DMS 273 (cell line): ENCODE data around the gene EHF.

Experiments
- DNase-seq: peaks from one replicate; lab custom pipeline; 2025; ENCODE audit not compliant: unreplicated experiment; lab: John Stamatoyannopoulos, UW

Gene EHF

DNA sequence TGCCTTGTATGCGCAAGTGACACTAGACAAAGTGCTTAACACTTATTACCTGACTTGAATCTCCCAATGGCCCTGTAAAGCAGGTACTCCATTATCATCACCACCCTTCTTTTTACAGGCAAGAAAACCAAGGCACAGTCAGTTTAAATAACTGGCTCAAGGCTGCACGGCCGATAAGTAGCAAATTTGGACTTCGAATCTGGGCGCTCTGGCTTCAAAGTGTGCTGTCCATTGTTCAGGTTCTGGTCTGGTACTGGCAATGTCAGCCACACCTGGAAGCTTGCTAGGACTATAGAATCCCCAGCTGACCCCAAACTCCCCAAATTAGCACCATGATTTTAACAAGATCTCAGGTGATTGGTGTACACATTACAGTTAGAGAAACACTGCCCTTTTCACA, 19.3 kb upstream of the EHF start:
- no peak for DNase-seq

DNA sequence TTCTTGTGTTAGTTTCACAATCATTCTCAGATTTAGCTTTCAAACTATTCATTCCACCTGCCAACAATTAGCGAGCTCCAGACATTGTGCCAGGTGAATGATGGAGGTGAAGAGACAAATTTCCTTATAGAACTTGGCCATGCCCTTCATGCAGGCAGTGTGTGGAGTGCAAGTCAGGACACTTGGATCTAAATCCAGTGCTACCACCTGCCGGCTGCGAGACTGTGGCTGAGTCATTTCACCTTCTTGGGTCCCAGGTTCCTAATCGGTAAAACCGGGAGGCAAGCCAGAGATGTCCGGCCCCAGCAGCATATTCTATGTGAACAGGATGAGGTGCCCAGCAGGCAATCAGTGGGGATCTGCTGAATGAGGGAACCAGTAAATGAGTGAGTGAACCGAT, 18.6 kb upstream of the EHF start:
- no peak for DNase-seq

- no peak for DNase-seq
These were observed 17.5 kb upstream of the EHF start for GRCh38 chr11:34603129-34604001.

- DNase-seq, result no peak
These were observed 16.7 kb upstream of the EHF start for GRCh38 chr11:34604145-34604544.

DNA sequence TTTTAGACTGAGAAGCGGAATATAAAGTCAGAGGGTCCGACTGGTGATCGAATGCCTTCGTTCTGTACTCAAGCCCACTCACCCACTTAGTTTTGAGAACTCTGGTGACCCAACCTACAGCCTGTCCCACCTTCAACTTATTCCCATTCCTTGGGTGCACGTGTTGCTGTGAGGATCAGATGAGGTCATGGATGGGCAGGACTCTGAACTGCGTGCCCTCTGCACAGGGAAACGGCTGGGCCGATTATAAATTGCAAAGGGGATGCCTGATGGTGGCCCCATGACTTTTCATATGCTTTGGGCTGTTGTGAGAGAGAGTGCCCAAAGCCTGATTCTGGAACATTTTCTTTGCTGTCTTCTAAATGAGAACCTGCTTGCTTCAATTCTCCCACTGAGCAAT, 16.0 kb upstream of the EHF start:
- no peak for DNase-seq

GRCh38 chr11:34605481-34606325, 15.2 kb upstream of the EHF start:
- no peak for DNase-seq

- DNase-seq, result no peak
These were observed 14.4 kb upstream of the EHF start for GRCh38 chr11:34606326-34607120.

DNA sequence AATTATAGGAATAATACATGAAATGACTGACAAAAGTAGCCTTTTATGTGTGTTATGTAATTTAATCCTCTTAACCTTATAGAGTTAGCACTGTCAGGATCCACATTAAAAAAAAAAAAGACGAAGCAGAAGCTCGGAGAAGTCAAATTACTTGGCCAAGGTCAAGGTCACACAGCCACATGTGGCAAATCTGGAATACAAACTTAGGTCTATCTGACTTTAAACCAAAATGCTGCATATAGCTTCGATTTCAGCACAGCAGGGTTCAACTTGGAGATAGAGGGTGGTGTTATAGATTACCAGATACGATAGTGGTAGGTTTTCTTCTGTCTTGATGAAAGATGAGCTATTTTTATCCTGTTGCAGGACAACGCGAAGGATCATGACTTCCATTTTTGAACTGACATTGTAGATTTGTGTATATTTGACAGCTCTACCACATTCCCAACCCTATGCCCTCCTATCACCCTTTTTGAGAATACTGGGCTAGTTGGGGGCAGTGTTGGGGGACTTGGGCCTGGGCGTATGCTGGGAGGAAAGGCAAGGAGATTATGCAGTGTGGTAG, 11.6 kb upstream of the EHF start:
- DNase-seq, result no peak

DNA sequence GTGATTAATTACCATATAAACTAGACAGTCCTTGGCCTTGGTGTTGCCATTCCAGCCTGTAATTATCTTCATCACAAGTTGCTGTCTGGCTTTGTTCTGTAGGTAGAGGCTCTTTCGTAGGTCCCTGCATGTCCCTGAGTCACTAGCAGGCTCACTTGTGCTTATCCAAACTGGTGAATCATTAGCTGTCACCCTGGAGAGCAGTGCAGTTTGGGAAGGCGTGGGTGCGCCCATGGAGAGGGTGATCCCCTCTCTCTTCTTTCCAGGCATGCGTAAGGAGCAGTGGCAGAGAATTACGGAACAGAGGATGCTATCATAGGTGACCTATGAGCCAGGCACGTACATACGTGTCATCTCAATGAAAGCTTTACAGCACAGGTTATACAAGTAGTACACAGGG, 11.0 kb upstream of the EHF start:
- no peak for DNase-seq

DNA sequence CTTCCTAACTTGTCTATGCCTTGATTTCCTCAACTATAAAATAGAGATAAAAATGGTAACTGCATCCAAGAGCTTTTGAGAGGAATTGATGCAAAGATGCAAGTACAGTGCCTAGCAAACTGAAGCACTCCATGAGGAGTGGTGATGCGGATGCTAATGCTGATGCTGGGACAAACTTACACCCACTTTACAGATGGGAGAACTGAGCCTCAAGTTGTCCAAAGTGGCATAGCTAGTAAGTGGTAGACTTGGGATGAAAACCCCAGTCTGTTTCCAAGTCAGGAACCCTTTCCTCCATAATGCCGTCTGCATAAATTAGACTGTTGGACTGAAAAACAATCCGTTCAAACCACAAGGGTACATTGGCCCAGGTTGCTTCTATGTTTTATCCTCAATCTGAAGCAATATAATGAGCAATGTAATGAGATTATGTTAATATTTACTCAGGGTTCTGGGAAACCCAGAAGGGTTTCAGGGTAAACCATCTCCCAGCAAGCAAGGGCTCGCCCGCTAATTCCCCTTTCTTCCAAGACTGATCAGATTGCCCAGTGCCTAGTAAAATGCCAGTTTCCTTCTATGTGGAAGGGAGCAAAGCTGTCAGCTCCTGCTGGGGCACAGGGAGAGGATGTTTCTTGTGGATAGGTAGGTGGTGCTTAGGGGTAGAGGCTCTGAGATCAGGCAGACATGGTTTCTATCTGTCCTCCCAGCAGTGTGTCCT, 10.4 kb upstream of the EHF start:
- DNase-seq, result no peak

- no peak for DNase-seq
These were observed 7.9 kb upstream of the EHF start for GRCh38 chr11:34613015-34613414.

GRCh38 chr11:34613552-34614056, 7.3 kb upstream of the EHF start:
- no peak for DNase-seq

- DNase-seq, result no peak
These were observed 6.4 kb upstream of the EHF start for GRCh38 chr11:34614344-34615104.

- DNase-seq, result no peak
These were observed 4.8 kb upstream of the EHF start for GRCh38 chr11:34616086-34616485.

DNA sequence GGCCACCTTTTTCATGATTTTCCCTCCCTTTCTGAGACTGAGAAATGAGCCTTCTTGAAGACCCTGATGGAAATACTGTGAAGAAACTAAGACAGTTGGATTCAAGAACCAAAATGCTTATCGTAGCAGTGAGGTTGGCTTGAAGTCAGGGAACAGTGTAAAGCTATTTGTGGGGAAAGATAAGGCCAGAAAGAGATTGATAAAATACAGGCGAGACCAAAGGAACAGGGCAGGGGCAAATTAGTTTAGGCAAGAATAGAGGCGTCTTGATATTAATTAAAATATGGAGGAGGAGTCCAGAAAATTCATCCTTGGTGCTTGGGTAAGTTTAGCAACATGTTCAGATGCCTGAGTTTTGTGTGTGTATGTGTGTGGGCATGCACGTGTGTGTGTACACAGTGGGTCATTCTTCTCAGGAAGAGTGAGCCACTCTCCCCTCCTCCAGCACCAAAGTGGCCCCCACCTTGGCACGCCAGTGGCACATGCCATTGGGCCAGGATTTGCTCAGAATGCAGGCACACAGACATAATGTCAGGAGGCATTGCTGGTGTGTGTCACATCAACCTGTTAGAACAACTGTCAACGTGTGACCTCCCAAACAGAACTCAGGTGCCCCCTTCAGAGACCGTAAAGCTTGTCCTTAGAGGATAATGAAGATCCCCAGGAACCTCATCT, 3.9 kb upstream of the EHF start:
- no peak for DNase-seq

DNA sequence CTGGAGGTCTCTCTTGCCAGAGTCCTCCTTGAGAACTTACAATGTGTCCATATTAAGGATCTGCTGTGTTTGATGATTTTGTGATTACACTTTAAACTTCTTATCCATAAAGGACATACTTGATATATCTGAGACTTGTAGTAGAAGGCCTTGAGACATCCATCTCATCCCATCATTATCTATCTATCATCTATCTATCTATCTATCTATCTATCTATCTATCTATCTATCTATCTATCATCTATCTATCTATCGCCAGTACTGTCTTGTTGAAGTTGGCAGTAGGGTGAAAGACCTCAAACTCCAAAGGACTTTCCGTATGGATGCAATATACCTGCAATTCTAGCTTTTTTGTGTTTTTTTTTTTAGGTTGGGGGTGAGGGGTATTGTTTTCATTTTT, 2.5 kb upstream of the EHF start:
- DNase-seq, result no peak

DNA sequence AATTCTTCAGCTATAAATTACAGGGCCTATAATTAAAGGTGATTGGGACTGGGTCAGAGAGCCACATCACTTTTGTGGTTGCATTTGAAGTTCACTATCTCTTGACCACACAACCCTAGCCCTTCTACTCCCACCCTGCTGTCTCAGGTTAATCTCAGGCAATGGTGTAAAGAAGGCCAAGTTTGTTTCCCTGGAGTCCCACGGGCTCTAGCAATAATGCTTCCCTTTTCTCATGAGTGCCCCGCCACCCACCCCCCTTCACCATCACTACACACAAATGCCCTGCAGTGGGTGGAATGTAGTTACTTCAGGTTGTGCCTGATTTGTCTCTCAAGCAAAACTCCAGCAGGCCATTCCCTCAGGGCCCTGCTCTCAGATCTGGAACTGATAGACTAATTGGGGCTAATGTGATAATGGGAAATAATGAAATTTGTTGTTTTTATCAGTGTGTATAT, 1.8 kb upstream of the EHF start:
- DNase-seq, result no peak

- DNase-seq, result no peak
These were observed 691 bp upstream of the EHF start for GRCh38 chr11:34620202-34620601.

DNA sequence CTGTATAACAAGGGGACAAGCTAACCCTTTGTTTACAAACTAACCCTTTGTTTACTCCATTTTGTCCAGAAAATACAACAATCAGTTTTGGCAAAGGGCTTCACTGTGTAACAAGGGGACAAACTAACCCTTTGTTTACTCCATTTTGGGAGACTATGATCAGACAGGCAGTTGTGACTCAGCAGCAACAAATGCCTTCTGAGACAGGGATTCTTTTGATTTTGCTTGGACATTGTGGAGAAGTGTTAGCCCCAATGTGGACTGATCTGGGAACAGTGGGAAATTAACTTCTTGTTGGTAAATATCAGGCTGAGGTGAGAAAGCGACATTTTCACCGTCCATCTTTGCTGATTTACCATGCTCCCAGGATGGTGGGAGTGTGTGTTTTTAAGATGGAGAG, 983 bp downstream of the EHF start:
- DNase-seq, result no peak
